GM12878 (cell line): ENCODE results near the gene ADAR. TPM values are rescaled to one million over a fixed set of nuclear protein-coding genes. Genes with fewer than 3 reads are reported as not detected.
A peak's percentile ranks its signal among the peaks of the same experiment; 100 is the strongest.

Experiments used
- ATAC-seq: fragments of 200-7000 bp; cut with Tn5 transposase; 3 replicates; pipeline ENCODE4 v1.9.1; 2020; ENCODE audit warnings: mild to moderate bottlenecking, moderate library complexity
- BruUV-seq: library from RNA; stranded (reverse); fragments of 400-500 nt; replicated peaks from 2 replicates; lab custom pipeline; 2021; lab: Mats Ljungman, UMichigan
- CTCF ChIA-PET: fragments of 300-600 bp; sonication (Branson Sonifier 250); formaldehyde crosslinking; extraction: SDS; loops from one replicate; lab custom pipeline; 2021; ENCODE audit warnings: inconsistent platforms; lab: Yijun Ruan, JAX
- POLR2A ChIA-PET: fragments of 350-600 bp; formaldehyde crosslinking; extraction: SDS; loops from one replicate; lab custom pipeline; 2021; ENCODE audit warnings: inconsistent platforms; lab: Charles Lee
- RAD21 ChIA-PET: fragments of 300-600 bp; sonication (Branson Sonifier 250); formaldehyde crosslinking; loops from one replicate; lab custom pipeline; 2023; ENCODE audit warnings: antibody characterized with exemption; ENCODE audit not compliant: unreplicated experiment; lab: Charles Lee
- SMC1A ChIA-PET: fragments of 300-600 bp; sonication (Branson Sonifier 250); formaldehyde crosslinking; loops from one replicate; lab custom pipeline; 2023; ENCODE audit not compliant: unreplicated experiment, uncharacterized antibody; lab: Charles Lee
- DNase-seq: peaks from one replicate; pipeline ENCODE4 v3.0.0-alpha.2; 2011; ENCODE audit warnings: low read depth, low spot score
- FAIRE-seq: peaks from 3 replicates; lab custom pipeline; 2011; peaks lifted over from hg19 to GRCh38; lab: Jason Lieb, UNC
- H2AFZ ChIP-seq: 2 replicates; pipeline ENCODE4 v1.6.0; 2011; ENCODE audit warnings: low read depth, low read length, control low read depth; ENCODE audit not compliant: control insufficient read depth
- H3K27ac ChIP-seq: 2 replicates; pipeline ENCODE4 v1.5.1; 2011; ENCODE audit warnings: control low read depth; ENCODE audit not compliant: control insufficient read depth, insufficient read depth
- H3K27me3 ChIP-seq, 2 experiments: replicated peaks in 1 of 2; 2 replicates each; pipeline versions ENCODE4 v1.6.0 to v1.6.1; 2011; ENCODE audit warnings: low read length in 1 of 2; ENCODE audit not compliant: control insufficient read depth in 2 of 2, insufficient read depth in 2 of 2
- H3K36me3 ChIP-seq, 2 experiments: 2 replicates each; pipeline ENCODE4 v1.5.1; 2011; ENCODE audit warnings: low read length in 1 of 2; ENCODE audit not compliant: control insufficient read depth in 2 of 2, insufficient read depth in 2 of 2
- H3K4me1 ChIP-seq: 2 replicates; pipeline ENCODE4 v1.6.1; 2011; ENCODE audit warnings: mild to moderate bottlenecking, low read length, moderate library complexity, mixed read lengths; ENCODE audit not compliant: control insufficient read depth, insufficient read depth
- H3K4me2 ChIP-seq: 2 replicates; pipeline ENCODE4 v1.6.0; 2011; ENCODE audit warnings: control low read depth; ENCODE audit not compliant: control insufficient read depth, insufficient read depth
- H3K4me3 ChIP-seq: fragments of 200-600 bp; sonication (generic); 2 replicates; pipeline ENCODE4 v1.5.1; 2016
- H3K79me2 ChIP-seq: 2 replicates; pipeline ENCODE4 v1.6.0; 2011; ENCODE audit warnings: low read length; ENCODE audit not compliant: control insufficient read depth, insufficient read depth
- H3K9ac ChIP-seq: 2 replicates; pipeline ENCODE4 v1.8.0; 2011; ENCODE audit warnings: low read length, control low read depth, mixed read lengths; ENCODE audit not compliant: control insufficient read depth, insufficient read depth
- H3K9me3 ChIP-seq: replicated peaks from 3 replicates; pipeline ENCODE4 v1.5.1; 2011; ENCODE audit warnings: mild to moderate bottlenecking, low read length; ENCODE audit not compliant: control insufficient read depth, insufficient read depth
- H4K20me1 ChIP-seq: 2 replicates; pipeline ENCODE4 v1.6.0; 2011; ENCODE audit not compliant: control insufficient read depth, insufficient read depth
- BHLHE40 ChIP-seq, 2 experiments: fragments of 450-650 bp in 1 of 2; IDR thresholded peaks; 2 replicates each; pipeline ENCODE4 v1.6.1; 2011 to 2017; ENCODE audit warnings: low read depth in 2 of 2, borderline replicate concordance in 1 of 2, improper control_type of control experiment in 1 of 2, low read length in 1 of 2, mild to moderate bottlenecking in 1 of 2
- GABPA ChIP-seq: IDR thresholded peaks from 2 replicates; pipeline ENCODE4 v1.6.1; 2014; ENCODE audit warnings: antibody characterized with exemption, low read depth, mild to moderate bottlenecking, inconsistent platforms
- IKZF1 ChIP-seq: fragments of 450-650 bp; conservative IDR thresholded peaks from 2 replicates; pipeline ENCODE4 v1.6.1; 2017; ENCODE audit warnings: antibody characterized with exemption, mild to moderate bottlenecking
- MEF2A ChIP-seq: IDR thresholded peaks from 2 replicates; pipeline ENCODE4 v1.6.1; 2011; ENCODE audit warnings: low read depth, mild to moderate bottlenecking, low read length, moderate library complexity; ENCODE audit not compliant: insufficient read depth
- MLLT1 ChIP-seq: fragments of 450-650 bp; IDR thresholded peaks from 2 replicates; pipeline ENCODE4 v1.6.1; 2016; ENCODE audit warnings: mild to moderate bottlenecking
- MYB ChIP-seq: fragments of 150-350 bp; IDR thresholded peaks from 2 replicates; pipeline ENCODE4 v1.6.1; 2014; ENCODE audit warnings: mild to moderate bottlenecking, low read depth, low read length, borderline replicate concordance
- NFYA ChIP-seq: IDR thresholded peaks from 2 replicates; pipeline ENCODE4 v1.6.1; 2011; ENCODE audit warnings: low read depth, mild to moderate bottlenecking, low read length, improper control_type of control experiment, borderline replicate concordance
- RCOR1 ChIP-seq: conservative IDR thresholded peaks from 2 replicates; pipeline ENCODE4 v1.6.1; 2012; ENCODE audit warnings: low read depth, low read length, improper control_type of control experiment
- ZZZ3 ChIP-seq: IDR thresholded peaks from 2 replicates; pipeline ENCODE4 v1.6.1; 2011; ENCODE audit warnings: low read depth; ENCODE audit not compliant: control insufficient read depth, insufficient read length
- WGBS: methylation state at CpG from one replicate; pipeline ENCODE4 v1.1.6; 2016; ENCODE audit warnings: low lambda C conversion rate; ENCODE audit not compliant: insufficient replicate concordance, insufficient coverage; ENCODE audit errors: missing lambda C conversion rate; 5-methylcytosine and 5-hydroxymethylcytosine counted together
- in situ Hi-C: fragments of 300-500 bp; cut with MboI; formaldehyde crosslinking; loops from 9 replicates; pipeline ENCODE4 v1.14.3; 2018; ENCODE audit warnings: mixed read lengths
- intact Hi-C: fragments of 100-400 bp; cut with micrococcal nuclease; formaldehyde crosslinking; loops from one replicate; pipeline ENCODE4 v1.14.2; 2022; ENCODE audit not compliant: unreplicated experiment
- polyA plus RNA-seq, 11 experiments: library from polyadenylated mRNA; depleted of rRNA in 4 of 11; unstranded in 6 of 11; stranded (reverse) in 5 of 11; fragments of >200 nt; fragmentation: Nextera tagmentation in 4 of 11; fragmentation: Illumina TruSeq in 1 of 11; extraction: Ambion mirVana in 4 of 11; extraction: Trizol in 1 of 11; gene quantifications; 1 replicate in 1 of 11; 2 replicates in 10 of 11; pipeline versions ENCODE4 v1.2.1 to v1.2.3, GENCODE V29; 2011 to 2016; ENCODE audit warnings: inconsistent platforms in 2 of 11, missing spikeins in 2 of 11, low read depth in 1 of 11
- total RNA-seq, 4 experiments: library from RNA; depleted of rRNA in 3 of 4; stranded (reverse); fragments of >200 nt in 3 of 4; fragmentation: Illumina TruSeq in 1 of 4; extraction: Trizol in 1 of 4; gene quantifications; 2 replicates each; pipeline versions ENCODE4 v1.2.1 to v1.2.3, GENCODE V29; 2013 to 2021

ADAR gene
- total and polyA plus RNA-seq, 10 of the 15 experiments (the other 5 are each of a cell fraction or from before 2014, with no cell fraction given), result 55.5 to 413 (median 176) TPM

GRCh38 chr1:154574716-154575115 is 33.3 kb downstream of the ADAR start:
- ATAC-seq (peak; percentile 34), DNase-seq (no peak), FAIRE-seq (peak; percentile 70)
- no peak overlapping the region for H3K4me3 ChIP-seq
- ChIA-PET RAD21 (no interaction called here), SMC1A (interaction anchor here (1.2 to 2.3 kb wide), 2 partner anchors 15 to 93 kb away, joined by 3 to 8 read pairs; no protein-coding TSS in a partner anchor), POLR2A (no interaction called here)
- H3K4me1 ChIP-seq, result no peaks in the 10 kb centered on the region
- H3K36me3 ChIP-seq, result peaks cover 3 to 7% of the 10 kb centered on the region in 2 experiments; a peak in 3 of 4 replicates
- H4K20me1 ChIP-seq, result no peaks in the 10 kb centered on the region
- no peak overlapping the region for H3K27ac ChIP-seq
- no peaks in the 10 kb centered on the region for H3K27me3 ChIP-seq
- no peak overlapping the region for H3K4me2 ChIP-seq
- no peaks in the 10 kb centered on the region for H3K9me3 ChIP-seq
- in situ Hi-C loops, result no loop called here
- under 1% methylated on average over 7 of the region's 7 CpGs for WGBS
- no peak overlapping the region for H2AFZ ChIP-seq
- peak; percentile 53 to 58; a peak in 1 of 4 replicates for TF ChIP-seq BHLHE40 (IDR thresholded peaks at IDR 0.05; ENCODE audit: borderline replicate concordance in 1 of 2, low read depth in 2 of 2, low read length in 1 of 2)
- no peak for TF ChIP-seq MYB
- TF ChIP-seq, all 136 proteins: peak for 1
- CTCF ChIA-PET, result interaction anchor here (0.6 to 2.1 kb wide), 3 partner anchors 15 to 96 kb away, joined by 3 to 5 read pairs (median 4); no protein-coding TSS in a partner anchor
- no TSS peak for BruUV-seq
- H3K79me2 ChIP-seq, result no peaks in the 10 kb centered on the region
- intact Hi-C loops, result no loop called here
- H3K9ac ChIP-seq, result no peak overlapping the region

- intact Hi-C loops, result no loop called here
- FAIRE-seq, result peak; percentile 13
- CTCF ChIA-PET, result interaction anchor here (1.1 to 2.1 kb wide), 2 partner anchors 36 to 94 kb away, joined by 4 read pairs; no protein-coding TSS in a partner anchor
Measured at GRCh38 chr1:154573168-154573510, 34.8 kb downstream of the ADAR start.

More at GRCh38 chr1:154573168-154573510, 34.8 kb downstream of the ADAR start:
- no peak overlapping the region for H3K4me3 ChIP-seq
- SMC1A ChIA-PET, result interaction anchor here (1.1 kb wide), 1 partner anchor 13 kb away, joined by 3 read pairs; no protein-coding TSS in a partner anchor
- DNase-seq (no peak), ATAC-seq (no peak)
- no peak overlapping the region for H3K27ac ChIP-seq
- no peak for TF ChIP-seq IKZF1
- no peak for TF ChIP-seq ZZZ3
- no peak for TF ChIP-seq GABPA
- TF ChIP-seq MLLT1, result no peak
- no peak for TF ChIP-seq MEF2A
- no peak for TF ChIP-seq NFYA
- TF ChIP-seq RCOR1, result no peak
- no peak overlapping the region for H3K4me2 ChIP-seq
- in situ Hi-C loops, result no loop called here
- no peak overlapping the region for H3K9ac ChIP-seq
- WGBS, result 2% methylated on average over 3 of the region's 3 CpGs
- H3K9me3 ChIP-seq, result no peaks in the 10 kb centered on the region
- BruUV-seq, result no TSS peak
- H3K4me1 ChIP-seq, result no peaks in the 10 kb centered on the region
- no peaks in the 10 kb centered on the region; the same call in 1 of the 2 replicates for H4K20me1 ChIP-seq
- RAD21 ChIA-PET, result no interaction called here
- H2AFZ ChIP-seq, result no peak overlapping the region
- POLR2A ChIA-PET, result interaction anchor here (0.7 kb wide), 1 partner anchor 32 kb away, joined by 3 read pairs; no protein-coding TSS in a partner anchor
- no peaks in the 10 kb centered on the region for H3K79me2 ChIP-seq
- peaks cover 0 to 5% of the 10 kb centered on the region in 2 experiments; a peak in 2 of 4 replicates for H3K27me3 ChIP-seq
- peaks cover 0 to 1% of the 10 kb centered on the region in 2 experiments; a peak in 1 of 4 replicates for H3K36me3 ChIP-seq
